ENCODE measurements around the gene STOX1. TPM values are rescaled to one million over a fixed set of nuclear protein-coding genes. Genes with fewer than 3 reads are reported as not detected.
"Not testable (repeated sequence)": the region's sequence is repeated elsewhere in the genome, so short reads cannot be mapped to it uniquely, and the experiment has no call there.

Gene STOX1
- total RNA-seq, 1 experiment from 2014 or later, result 2.7 TPM

DNA sequence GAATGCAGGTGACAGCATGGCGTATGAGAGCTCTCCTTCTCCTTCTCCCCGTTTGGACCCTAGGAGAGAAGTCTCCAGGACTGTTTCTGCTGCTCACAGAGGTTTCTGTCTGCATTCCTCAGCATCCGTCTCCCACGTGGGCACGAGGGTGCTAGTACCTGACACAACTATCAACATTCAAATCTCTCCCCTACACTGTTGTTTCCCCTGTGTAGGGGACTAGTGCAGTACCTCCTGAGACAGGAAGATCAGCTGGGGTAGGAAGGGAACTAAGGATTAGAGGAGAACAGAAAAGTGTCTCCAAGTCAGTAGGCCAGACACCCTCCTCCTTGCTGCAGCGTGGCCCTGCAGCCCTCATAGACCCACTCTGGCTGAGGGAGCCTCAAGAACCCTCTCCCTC, 29.0 kb downstream of the STOX1 start:
- H3K4me1 Mint-ChIP-seq (ENCODE audit: low read depth, unreplicated experiment), result no peaks in the 10 kb centered on the region
- H3K4me3 Mint-ChIP-seq (ENCODE audit: low read depth, unreplicated experiment), result no peak overlapping the region
- no peak overlapping the region for H3K27ac Mint-ChIP-seq (ENCODE audit: unreplicated experiment)
- BruUV-seq (replicated peaks), result no TSS peak
- H3K36me3 Mint-ChIP-seq (ENCODE audit: insufficient read depth, unreplicated experiment), result no peaks in the 10 kb centered on the region
- peaks cover 10% of the 10 kb centered on the region for H3K9me3 Mint-ChIP-seq (ENCODE audit: low read depth, unreplicated experiment)
- CTCF ChIA-PET, result no interaction called here
- H3K27me3 Mint-ChIP-seq (ENCODE audit: unreplicated experiment), result peaks cover 15% of the 10 kb centered on the region
- no peak for DNase-seq
- TF ChIP-seq, protein P1, sequence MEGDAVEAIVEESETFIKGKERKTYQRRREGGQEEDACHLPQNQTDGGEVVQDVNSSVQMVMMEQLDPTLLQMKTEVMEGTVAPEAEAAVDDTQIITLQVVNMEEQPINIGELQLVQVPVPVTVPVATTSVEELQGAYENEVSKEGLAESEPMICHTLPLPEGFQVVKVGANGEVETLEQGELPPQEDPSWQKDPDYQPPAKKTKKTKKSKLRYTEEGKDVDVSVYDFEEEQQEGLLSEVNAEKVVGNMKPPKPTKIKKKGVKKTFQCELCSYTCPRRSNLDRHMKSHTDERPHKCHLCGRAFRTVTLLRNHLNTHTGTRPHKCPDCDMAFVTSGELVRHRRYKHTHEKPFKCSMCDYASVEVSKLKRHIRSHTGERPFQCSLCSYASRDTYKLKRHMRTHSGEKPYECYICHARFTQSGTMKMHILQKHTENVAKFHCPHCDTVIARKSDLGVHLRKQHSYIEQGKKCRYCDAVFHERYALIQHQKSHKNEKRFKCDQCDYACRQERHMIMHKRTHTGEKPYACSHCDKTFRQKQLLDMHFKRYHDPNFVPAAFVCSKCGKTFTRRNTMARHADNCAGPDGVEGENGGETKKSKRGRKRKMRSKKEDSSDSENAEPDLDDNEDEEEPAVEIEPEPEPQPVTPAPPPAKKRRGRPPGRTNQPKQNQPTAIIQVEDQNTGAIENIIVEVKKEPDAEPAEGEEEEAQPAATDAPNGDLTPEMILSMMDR (IDR thresholded peaks at IDR 0.05; ENCODE audit: unreplicated experiment), result no peak
- intact Hi-C loops (cut with micrococcal nuclease; ENCODE audit: unreplicated experiment), result no loop called here

DNA sequence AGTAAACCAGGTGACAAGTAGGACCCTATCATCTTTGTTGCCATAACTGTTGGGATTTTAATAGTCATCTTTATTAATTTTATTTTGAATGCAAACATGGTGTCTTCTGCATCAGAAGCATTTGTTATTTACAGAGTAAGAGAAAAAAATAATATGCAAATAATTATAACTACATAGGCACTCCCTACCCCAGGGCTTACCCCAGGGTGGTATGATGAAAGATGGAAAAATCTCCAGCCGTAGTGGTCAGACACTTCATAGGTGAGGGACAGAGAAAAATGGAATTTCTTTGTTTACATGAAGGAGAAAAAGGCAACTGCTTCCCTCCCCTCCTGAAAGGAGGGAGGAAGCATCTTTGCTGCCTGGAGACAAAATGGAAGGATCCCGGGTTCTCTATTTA, 29.7 kb downstream of the STOX1 start:
- H3K27ac Mint-ChIP-seq (ENCODE audit: unreplicated experiment), result no peak overlapping the region
- CTCF ChIA-PET, result interaction anchor here (1.1 kb wide), 1 partner anchor 8 kb away, joined by 3 read pairs; no protein-coding TSS in a partner anchor
- intact Hi-C loops (cut with micrococcal nuclease; ENCODE audit: unreplicated experiment), result no loop called here
- no peak for DNase-seq
- peaks cover 15% of the 10 kb centered on the region for H3K27me3 Mint-ChIP-seq (ENCODE audit: unreplicated experiment)
- H3K9me3 Mint-ChIP-seq (ENCODE audit: low read depth, unreplicated experiment), result peaks cover 10% of the 10 kb centered on the region
- BruUV-seq (replicated peaks), result no TSS peak
- H3K4me1 Mint-ChIP-seq (ENCODE audit: low read depth, unreplicated experiment), result no peaks in the 10 kb centered on the region
- TF ChIP-seq, protein P1 (IDR thresholded peaks at IDR 0.05; ENCODE audit: unreplicated experiment), result no peak
- no peak overlapping the region for H3K4me3 Mint-ChIP-seq (ENCODE audit: low read depth, unreplicated experiment)
- no peaks in the 10 kb centered on the region for H3K36me3 Mint-ChIP-seq (ENCODE audit: insufficient read depth, unreplicated experiment)

DNA sequence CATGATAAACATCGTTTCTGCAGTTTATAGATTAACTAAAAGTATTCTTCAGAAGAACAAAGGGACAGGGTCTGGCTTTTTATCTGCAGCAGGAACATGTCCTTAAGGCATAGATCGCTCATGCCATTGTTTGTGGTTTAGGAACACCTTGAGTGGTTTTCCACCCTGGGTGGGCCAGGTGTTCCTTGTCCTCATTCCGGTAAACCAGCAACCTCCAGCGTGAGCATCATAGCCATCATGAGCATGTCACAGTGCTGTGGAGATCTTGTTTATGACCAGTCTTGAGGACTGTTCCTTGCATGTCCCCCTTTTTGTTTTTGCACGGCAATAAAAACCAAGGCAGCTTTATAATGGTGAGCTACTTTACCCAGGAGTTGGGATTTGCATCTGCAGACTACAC, 33.9 kb downstream of the STOX1 start:
- BruUV-seq (replicated peaks), result no TSS peak
- Mint-ChIP-seq H3K27me3 (ENCODE audit: unreplicated experiment) (peaks cover 15% of the 10 kb centered on the region), H3K9me3 (ENCODE audit: low read depth, unreplicated experiment) (peaks cover 14% of the 10 kb centered on the region), H3K4me1 (ENCODE audit: low read depth, unreplicated experiment) (no peaks in the 10 kb centered on the region), H3K36me3 (ENCODE audit: insufficient read depth, unreplicated experiment) (no peaks in the 10 kb centered on the region), H3K27ac (ENCODE audit: unreplicated experiment) (no peak overlapping the region), H3K4me3 (ENCODE audit: low read depth, unreplicated experiment) (no peak overlapping the region)
- TF ChIP-seq, protein P1 (IDR thresholded peaks at IDR 0.05; ENCODE audit: unreplicated experiment), result no peak
- DNase-seq, result no peak
- intact Hi-C loops (cut with micrococcal nuclease; ENCODE audit: unreplicated experiment), result no loop called here
- CTCF ChIA-PET, result no interaction called here

DNA sequence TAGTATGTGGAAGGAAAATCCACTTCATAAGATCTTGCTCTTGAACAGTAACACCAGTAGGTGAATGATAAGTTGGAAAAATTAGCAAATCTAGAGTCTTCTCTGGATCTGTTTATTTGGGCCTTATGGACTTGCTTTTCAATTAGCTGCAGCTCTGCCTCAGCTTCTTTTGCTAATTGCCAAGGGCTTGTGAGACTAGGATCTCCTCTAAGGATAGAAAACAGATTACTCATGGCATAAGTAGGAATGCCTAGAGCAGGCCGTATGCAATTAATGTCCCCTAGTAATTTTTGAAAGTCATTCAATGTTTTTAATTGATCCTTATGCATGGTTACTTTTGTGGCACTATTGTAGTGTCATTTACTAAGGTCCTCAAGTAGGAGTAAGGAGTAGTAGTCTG, 37.3 kb downstream of the STOX1 start:
- BruUV-seq (replicated peaks), result no TSS peak
- TF ChIP-seq, protein P1 (IDR thresholded peaks at IDR 0.05; ENCODE audit: unreplicated experiment), result no peak
- intact Hi-C loops (cut with micrococcal nuclease; ENCODE audit: unreplicated experiment), result no loop called here
- no peak overlapping the region for H3K27ac Mint-ChIP-seq (ENCODE audit: unreplicated experiment)
- H3K36me3 Mint-ChIP-seq (ENCODE audit: insufficient read depth, unreplicated experiment), result no peaks in the 10 kb centered on the region
- DNase-seq, result no peak
- H3K9me3 Mint-ChIP-seq (ENCODE audit: low read depth, unreplicated experiment), result peaks cover 13% of the 10 kb centered on the region
- CTCF ChIA-PET, result no interaction called here
- H3K4me1 Mint-ChIP-seq (ENCODE audit: low read depth, unreplicated experiment), result no peaks in the 10 kb centered on the region
- H3K4me3 Mint-ChIP-seq (ENCODE audit: low read depth, unreplicated experiment), result no peak overlapping the region
- H3K27me3 Mint-ChIP-seq (ENCODE audit: unreplicated experiment), result peaks cover 9% of the 10 kb centered on the region

DNA sequence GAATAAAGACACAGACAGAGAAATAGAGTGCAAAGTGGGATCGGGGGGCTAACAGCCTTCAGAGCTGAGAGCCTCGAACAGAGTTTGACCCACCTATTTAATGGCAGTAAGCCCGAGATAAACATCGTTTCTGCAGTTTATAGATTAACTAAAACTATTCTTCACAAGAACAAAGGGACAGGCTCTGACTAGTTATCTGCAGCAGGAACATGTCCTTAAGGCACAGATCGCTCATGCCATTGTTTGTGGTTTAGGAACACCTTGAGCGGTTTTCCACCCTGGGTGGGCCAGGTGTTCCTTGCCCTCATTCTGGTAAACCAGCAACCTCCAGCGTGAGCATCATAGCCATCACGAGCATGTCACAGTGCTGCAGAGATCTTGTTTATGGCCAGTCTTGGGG, 40.8 kb downstream of the STOX1 start:
- BruUV-seq (replicated peaks); H3K27ac Mint-ChIP-seq (ENCODE audit: unreplicated experiment); H3K4me1 Mint-ChIP-seq (ENCODE audit: low read depth, unreplicated experiment); CTCF ChIA-PET; H3K36me3 Mint-ChIP-seq (ENCODE audit: insufficient read depth, unreplicated experiment); intact Hi-C loops (cut with micrococcal nuclease; ENCODE audit: unreplicated experiment); DNase-seq; H3K4me3 Mint-ChIP-seq (ENCODE audit: low read depth, unreplicated experiment); H3K9me3 Mint-ChIP-seq (ENCODE audit: low read depth, unreplicated experiment): not testable (repeated sequence)
- peaks cover 14% of the 10 kb centered on the region for H3K27me3 Mint-ChIP-seq (ENCODE audit: unreplicated experiment)

All from Calu3 (cell line).